ENCODE results near the gene AGFG1.
"Not testable (repeated sequence)": the region's sequence is repeated elsewhere in the genome, so short reads cannot be mapped to it uniquely, and the experiment has no call there.

AGFG1 gene

DNA sequence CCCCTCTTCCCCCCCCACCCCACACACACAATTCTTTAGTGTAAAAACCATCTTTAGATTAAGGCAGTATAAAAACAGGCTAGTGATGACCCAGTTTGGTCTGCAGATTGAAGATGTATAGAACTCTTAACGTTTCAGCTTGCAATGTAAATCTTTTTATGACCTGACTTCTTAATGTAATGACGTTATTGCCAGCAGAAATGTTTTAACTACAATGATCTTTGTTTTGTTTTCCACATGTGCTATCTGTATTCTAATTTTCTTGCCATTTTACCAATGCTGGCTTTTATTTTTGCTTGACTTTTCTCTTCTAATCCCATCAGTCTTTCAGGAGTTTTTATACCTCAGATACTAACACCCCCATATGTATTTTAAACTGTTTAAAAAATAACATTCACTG is 25.2 kb downstream of the AGFG1 start:
- in situ Hi-C loops (cut with MboI; ENCODE audit: low sequenced_read_pairs), result no loop called here

DNA sequence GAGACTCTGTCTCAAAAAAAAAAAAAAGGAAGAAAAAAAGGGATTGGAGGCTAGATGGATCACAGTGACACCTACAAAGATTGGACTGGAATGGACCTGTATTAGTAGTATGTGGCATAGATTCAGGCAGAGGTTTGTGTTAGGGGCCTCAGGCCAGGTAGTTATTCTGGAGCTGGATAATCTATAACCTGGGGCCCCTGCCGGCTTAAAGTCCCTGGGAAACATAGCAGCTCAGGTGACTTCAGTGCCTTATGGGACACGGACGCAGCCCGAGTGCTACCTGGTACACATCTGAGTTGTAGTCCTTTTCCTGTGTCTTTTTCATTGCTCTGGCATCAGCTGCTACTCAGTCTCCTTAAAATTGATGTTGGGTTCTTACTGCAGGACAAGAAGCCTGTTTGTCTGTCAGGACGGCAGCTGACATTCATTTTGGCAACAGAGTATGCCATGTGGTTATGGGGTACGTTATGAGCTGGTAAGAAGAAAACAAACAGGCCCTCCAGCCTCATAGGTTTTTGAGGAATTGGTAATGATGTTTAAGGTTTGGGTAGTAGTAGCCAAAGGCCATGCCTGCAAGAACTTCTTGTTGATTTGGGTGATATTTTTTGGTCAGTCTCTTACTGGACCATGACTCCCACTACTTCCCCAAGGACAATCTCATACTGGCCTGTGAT is 27.8 kb downstream of the AGFG1 start:
- in situ Hi-C loops (cut with MboI; ENCODE audit: low sequenced_read_pairs), result no loop called here

DNA sequence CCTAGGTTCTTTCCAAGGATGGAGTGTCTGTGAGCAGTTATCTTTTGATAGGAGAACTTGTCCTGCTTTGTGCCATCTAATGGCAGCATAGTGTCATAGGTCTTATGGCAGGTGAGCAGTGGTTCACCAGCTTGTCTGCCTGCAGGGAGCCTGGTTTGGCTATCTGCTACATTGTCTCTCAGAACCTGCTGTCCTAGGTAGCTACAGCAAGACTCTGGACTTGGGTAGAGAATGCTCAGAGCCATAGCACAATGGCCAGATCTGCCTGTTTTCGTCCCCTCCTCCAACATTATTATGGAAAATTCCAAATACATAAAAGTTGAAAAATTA is 28.3 kb downstream of the AGFG1 start:
- in situ Hi-C loops (cut with MboI; ENCODE audit: low sequenced_read_pairs), result no loop called here

DNA sequence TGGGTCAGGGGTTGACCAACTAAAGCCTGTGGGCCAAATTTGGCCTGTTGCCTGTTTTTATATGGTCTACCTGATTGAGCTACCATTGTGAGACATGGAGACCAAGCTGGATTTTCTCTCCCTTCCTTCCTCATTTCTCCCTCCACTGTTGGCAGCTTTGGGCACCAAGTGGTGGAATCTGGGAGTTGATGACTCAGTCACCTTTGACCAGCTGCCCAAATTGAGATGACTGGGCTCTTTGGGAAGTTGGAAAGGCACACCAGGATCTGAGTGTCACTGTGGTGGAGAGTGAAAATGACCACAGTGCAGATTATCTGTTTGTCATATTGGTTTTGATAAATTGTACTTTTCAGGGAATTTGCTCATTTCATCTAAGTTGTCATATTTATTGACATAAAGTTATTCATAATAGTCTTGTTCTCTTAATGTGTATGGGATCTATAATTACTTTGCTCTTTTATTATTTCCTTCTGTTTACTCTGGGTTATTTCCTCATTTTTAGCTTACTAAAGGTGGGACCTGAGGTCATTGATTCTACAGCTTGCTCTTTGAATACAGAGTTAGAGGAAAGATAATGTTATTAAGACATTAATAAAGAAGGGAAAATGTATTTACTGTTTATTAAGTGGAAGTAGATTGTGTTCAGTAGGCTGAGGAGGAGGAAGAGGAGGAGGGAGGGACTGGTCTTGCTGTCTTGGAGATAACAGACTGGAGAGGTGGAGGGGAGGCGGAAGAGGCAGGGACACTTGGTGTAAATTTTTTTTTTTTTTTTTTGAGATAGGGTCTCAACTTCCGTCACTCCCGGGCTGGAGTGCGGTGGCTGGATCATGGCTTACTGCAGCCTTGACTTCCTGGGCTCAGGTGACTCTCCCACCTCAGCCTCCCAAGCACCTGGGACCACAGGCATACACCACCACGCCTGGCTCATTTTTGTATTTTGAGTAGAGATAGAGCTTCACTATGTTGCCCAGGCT is 31.8 kb downstream of the AGFG1 start:
- in situ Hi-C loops (cut with MboI; ENCODE audit: low sequenced_read_pairs), result no loop called here

DNA sequence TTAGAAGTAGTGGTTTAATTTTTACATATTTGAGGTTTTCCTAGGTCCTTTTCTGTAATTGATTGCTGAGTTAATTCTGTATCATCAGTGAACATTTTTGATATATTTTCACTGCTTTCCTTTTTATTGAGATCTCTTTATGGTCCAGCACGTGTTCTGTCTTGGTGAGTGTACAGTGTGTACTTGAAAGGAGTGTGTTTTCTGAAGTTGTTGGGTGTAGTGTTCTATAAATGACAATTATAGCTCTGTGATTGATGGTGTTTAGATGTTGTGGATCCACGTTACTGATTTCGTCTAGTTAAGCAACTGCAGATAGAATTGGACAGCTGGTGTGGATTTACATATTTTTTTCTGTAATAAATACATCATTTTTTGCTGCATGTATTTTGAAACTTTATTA is 32.7 kb downstream of the AGFG1 start:
- in situ Hi-C loops (cut with MboI; ENCODE audit: low sequenced_read_pairs), result no loop called here

DNA sequence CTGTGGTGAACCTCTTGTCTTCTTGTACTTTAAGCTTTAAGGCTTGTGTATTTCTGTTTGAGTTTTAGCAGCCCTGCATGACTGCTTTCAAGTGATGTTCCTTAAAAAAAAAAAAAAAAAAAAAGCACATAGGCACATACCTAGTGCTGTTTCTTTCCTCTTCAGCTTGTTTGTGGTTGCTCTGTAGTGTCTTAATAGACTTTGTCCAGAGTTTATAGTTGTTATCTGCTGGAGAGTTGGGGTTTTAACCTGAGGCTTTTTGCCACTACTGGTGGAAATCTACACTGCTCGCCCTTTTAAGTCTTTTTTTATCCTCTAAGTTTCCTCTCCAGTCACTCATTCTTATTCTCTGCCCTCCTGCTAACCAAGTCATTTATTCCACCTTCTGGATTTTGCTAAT is 34.5 kb downstream of the AGFG1 start:
- in situ Hi-C loops (cut with MboI; ENCODE audit: low sequenced_read_pairs), result no loop called here

DNA sequence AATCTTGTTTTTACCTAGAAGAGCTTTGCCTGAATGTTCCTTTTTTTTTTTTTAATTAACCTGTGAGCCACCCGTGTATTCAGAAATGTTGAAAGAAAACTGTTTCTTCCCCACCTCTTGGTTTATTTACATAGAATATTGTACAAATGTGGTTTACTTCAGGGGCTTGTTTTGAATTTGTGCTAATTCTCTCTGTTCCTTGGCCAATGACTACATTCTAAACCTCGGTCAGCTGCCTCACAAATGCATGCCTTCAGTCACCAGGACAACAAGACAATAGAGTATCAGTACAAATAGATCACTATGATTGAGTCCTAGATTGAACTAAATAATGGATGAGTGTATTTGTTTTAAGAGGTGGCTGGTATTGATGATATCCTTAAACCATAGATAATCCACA is 36.0 kb downstream of the AGFG1 start:
- in situ Hi-C loops (cut with MboI; ENCODE audit: low sequenced_read_pairs), result no loop called here

DNA sequence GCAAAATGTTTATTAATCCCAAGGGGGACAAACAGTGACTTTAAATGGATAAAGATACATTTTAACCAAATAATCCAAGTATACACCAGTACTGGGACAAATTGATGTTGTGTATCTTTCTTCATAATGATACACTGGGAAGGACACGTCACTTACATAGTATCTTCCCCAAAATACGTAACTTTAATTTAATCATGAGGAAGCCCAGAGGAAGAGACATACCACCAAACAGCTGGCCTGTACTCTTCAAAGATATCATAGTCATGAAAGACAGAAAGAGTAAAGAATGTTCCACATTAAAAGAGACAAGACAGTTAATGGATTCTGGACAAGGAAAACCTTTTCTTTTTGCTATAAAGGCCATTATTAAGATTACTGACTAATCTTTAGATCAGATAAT is 37.1 kb downstream of the AGFG1 start:
- in situ Hi-C loops (cut with MboI; ENCODE audit: low sequenced_read_pairs), result no loop called here

DNA sequence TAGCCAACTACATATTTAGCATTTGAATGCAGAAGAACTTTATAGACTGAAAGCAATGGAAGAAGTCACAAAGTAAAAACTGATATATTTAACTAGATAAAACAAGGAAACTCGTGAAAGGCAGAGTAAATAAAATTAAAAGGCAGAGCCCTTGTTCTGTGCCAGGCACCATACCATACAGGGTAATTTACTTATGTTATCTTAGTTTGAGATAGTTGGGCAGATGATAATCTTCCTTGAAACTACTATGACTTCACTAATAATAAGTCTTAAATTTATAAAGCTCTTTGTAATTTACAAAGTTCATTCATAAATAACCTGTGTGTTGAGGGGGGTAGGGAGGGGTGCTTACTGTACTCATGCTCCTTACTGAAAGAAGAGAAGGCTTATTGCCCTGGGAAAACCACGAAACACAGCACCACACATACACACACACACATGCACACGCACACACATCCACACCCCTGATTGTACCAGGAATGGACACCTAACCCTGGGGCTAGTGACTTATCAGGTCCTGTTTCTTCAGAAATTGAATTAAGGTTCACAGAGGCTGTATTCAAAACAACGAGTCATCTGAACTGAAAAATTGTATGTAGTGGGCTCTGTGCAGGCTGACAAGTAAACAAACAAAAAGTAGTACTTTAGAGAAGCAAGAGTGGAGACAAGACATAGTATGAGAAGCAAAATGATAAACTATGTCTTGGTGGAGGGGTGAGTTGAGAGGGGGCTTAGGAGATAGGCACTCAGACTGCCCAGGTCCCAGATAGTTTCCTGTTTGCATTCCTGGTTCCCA is 38.1 kb downstream of the AGFG1 start:
- in situ Hi-C loops (cut with MboI; ENCODE audit: low sequenced_read_pairs), result no loop called here

DNA sequence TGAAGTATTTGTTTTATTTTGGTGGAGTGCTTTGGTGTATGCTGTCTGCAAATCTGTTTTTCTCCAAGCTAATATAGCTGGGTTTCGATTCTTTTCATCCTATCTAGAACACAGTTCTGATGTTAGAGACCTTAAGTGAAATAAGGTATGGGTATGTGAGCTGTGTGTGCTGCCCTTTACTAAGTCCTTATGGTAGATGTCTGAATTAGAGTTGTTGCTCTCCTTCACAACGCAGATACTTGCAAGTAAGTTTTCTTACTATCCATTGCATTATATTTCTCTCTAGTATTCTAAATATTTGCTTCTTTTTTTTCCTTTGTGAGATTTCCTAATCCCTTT is 38.6 kb downstream of the AGFG1 start:
- in situ Hi-C loops (cut with MboI; ENCODE audit: low sequenced_read_pairs), result no loop called here

DNA sequence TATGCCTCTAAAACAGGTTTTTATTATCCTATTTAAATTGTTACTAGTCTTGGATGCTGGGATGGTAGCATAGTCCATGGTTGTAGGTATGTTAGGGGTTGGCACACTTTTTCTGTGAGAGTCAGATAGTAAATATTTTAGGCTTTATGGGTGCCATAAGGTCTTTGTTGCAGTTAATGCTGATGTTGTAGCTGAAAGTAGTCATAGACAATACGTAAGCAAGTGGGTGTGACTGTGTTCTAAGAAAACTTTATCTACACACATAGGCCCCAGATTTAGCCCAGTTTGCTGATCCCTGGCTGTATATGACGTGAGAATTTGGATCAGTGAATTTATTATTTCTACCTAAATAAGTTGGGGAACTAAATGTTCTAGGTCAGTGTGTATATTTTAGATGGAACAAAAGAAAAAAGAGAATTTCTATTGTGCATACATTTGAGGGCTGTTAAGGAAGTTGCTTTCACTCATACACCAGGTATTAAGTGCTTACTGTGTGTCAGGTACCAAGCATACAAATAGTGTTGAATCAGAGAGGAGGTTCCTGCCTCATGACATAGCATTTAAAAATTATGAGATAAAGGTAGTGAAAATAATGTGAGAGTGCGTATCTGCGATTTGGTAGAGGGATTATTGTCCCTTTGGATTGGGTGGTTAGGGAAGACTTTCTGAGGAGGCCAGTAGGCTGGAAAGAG is 39.4 kb downstream of the AGFG1 start:
- in situ Hi-C loops (cut with MboI; ENCODE audit: low sequenced_read_pairs), result no loop called here

DNA sequence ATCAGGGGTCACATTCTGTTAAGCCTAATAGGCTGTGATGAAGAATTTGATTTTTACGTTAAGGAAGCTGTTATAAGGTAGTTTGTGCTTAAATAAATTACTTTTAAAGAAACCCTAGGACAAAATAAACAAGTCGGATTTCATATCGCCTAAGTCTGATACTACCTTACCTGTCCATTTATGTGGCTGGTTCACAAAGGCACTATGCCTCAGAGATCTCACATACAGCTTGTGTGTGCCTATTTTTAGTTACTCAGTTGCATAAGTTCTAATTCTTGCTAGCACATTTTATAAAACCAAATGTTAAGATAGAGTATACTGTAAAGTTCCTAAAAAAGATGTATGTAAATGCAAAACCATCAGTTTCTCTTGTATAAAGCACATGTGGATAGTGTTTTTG is 40.0 kb downstream of the AGFG1 start:
- in situ Hi-C loops (cut with MboI; ENCODE audit: low sequenced_read_pairs), result no loop called here

DNA sequence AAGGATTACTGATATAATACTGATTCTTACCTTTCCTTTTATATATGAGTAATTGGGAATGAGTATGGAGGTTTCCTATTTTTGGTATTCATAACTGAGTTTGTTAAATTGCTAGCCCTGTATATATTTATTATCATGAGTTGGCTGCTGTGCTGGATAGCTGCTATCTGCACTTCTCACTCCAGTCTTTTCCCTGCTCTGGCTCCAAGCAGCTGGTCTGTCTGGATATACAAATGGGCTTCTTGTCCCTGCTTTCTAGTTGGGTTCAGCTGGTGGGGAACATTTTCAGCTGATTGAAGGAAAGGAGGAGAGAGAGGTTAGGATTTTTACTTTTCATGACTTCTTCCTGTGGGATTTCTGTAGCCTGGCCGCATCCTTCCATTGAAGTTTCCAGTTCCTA is 41.2 kb downstream of the AGFG1 start:
- in situ Hi-C loops (cut with MboI; ENCODE audit: low sequenced_read_pairs), result no loop called here

DNA sequence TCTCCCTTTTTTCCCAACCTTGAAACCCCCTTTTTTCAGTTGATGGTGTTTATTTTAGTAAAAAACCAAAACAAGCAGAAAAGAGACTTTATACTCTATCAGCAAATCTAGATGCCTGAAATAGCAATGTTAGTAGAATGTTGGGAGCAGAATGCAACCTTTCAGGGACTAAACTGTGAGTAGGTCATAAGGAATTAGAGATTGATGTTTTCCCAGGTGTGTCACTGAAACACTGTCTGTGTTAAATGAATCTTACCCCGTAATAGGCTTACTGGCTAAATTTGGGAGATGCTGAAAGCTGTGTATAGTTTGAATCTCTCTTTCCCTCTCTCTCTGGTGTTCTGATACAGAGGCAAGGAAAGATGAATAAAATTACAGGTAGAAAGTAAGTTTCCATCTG is 43.8 kb downstream of the AGFG1 start:
- in situ Hi-C loops (cut with MboI; ENCODE audit: low sequenced_read_pairs), result no loop called here

DNA sequence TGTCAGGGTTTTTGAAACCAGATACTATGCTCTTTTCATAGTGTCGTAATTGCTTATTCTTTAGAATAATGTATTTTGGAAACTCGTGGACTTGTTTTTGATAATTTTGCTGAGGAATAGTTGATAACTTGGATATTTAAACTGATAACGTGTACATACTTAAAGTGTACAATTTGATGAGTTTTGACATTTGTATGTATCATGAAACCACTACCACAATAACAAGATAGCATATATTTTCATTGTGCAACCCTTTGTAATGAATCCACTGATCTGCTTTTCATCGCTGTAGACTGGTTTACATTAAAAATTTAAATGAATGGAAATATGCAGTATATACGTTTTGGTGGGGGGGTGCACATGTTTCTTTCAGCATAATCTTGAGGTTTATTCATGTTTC is 45.8 kb downstream of the AGFG1 start:
- in situ Hi-C loops (cut with MboI; ENCODE audit: low sequenced_read_pairs), result no loop called here

DNA sequence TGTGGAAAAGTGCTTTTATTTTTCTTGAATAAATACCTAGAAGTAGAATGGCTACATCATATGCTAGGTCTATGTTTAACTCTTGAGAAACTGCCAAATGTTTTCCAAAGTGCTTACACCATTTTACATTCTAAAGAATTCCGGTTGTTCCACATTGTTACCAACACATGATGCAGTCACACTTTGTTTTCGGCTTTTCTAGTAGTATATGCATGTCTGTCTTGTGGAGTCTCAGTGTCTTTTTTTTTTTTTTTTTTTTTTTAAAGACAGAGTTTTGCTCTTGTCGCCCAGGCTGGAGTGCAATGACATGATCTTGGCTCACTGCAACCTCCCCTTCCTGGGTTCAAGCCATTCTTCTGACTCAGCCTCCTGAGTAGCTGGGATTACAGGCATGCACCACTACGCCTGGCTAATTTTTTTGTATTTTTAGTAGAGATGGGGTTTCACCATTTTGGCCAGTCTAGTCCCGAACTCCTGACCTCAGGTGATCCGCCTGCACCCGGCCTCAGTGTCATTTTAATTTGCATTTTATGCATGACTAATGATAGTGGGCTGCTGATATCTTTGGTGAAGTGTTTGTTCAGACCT is 46.4 kb downstream of the AGFG1 start:
- in situ Hi-C loops (cut with MboI; ENCODE audit: low sequenced_read_pairs), result not testable (repeated sequence)

DNA sequence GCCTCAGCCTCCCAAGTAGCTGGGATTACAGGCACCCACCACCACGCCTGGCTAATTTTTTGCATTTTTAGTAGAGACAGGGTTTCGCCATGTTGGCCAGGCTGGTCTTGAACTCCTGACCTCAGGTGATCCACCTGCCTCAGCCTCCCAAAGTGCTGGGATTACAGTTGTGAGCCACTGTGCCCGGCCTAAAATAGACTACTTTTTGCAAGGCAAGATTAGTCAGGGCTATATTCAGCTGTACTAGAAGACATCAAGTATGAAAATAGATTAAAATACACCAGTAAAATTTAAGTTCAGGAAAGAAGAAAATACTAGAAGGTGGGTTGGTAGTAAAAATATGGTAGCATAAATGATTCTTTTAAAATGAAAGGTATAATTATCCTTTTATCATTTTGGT is 49.2 kb downstream of the AGFG1 start:
- in situ Hi-C loops (cut with MboI; ENCODE audit: low sequenced_read_pairs), result not testable (repeated sequence)

DNA sequence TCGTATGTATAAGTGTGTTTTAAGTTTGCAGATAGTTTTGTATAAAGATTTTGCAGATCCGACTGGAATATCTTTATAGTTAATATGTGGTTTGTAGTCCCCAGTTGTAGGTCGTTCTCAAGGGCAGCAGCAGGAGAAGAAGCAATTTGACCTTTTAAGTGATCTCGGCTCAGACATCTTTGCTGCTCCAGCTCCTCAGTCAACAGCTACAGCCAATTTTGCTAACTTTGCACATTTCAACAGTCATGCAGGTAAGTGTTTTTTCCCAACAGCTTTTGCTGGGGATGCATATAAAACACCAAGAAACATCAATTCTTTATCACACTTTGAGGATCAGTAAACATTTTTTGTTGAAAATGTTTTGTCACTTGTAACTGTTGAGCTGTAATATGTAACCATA is 52.7 kb downstream of the AGFG1 start:
- in situ Hi-C loops (cut with MboI; ENCODE audit: low sequenced_read_pairs), result no loop called here

DNA sequence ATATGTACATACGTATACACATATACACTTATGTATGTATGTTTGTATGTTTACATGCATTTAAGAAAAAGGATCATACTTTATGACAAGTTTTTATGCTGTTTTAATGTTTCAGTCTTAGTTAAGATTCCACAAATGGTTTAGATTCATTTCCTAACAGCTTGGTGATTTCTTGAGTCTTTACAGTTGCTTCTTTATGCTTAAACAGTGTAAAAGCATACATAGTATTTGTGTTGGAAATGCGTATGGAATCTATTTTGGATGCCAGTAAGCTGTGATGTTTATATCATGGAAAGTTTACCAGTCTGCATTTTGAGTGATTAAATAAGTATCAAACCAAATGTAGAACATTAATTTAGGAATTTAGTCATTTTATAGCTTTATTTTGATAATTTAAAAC is 55.4 kb downstream of the AGFG1 start:
- in situ Hi-C loops (cut with MboI; ENCODE audit: low sequenced_read_pairs), result no loop called here

DNA sequence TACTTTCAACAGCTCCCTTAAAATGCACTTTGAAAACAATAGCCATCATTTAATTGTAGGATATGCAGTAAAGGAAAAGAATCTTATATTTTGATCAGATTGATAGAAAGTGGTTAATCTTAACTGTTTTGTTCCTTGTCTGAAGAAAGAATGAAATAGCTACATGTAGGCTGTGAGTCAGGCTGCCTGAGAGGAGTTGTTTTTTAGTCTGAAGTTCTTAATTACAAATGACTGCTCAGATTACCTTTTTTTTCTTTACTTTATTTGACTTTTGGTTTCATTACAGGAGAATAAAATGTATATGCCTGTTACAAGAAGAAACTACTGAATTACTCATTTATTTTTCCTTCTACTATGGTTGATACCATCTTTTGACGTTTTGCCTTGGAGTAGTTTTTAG is 56.8 kb downstream of the AGFG1 start:
- in situ Hi-C loops (cut with MboI; ENCODE audit: low sequenced_read_pairs), result no loop called here

DNA sequence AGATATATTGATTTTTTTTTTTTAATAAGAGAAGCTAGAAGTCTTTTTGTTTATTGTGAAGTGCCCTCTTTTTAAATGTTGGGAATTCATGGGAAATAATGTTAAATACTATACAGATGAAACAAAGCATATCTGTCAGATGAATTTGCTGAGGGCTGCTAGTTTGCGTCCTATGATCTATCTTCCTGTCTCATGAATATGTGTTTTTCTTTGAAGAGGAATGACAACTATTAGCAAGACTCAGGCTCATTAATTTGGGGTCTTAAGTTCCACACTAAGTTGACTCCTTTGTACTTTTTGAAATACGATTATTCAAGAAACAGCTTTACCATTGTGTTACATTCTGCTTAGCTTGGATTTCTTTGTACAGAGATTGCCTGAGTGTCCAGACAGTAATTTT is 57.9 kb downstream of the AGFG1 start:
- in situ Hi-C loops (cut with MboI; ENCODE audit: low sequenced_read_pairs), result no loop called here
